Endothelial cell of hepatic sinusoid (primary cell): ENCODE data around the gene POLR1H.
"Not testable (repeated sequence)": the region's sequence is repeated elsewhere in the genome, so short reads cannot be mapped to it uniquely, and the experiment has no call there.

Source experiments
- in situ Hi-C: cut with HindIII; loops from 2 replicates; pipeline ENCODE4 v1.10.0; 2017; ENCODE audit warnings: low sequenced_read_pairs

POLR1H gene, protein sequence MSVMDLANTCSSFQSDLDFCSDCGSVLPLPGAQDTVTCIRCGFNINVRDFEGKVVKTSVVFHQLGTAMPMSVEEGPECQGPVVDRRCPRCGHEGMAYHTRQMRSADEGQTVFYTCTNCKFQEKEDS

DNA sequence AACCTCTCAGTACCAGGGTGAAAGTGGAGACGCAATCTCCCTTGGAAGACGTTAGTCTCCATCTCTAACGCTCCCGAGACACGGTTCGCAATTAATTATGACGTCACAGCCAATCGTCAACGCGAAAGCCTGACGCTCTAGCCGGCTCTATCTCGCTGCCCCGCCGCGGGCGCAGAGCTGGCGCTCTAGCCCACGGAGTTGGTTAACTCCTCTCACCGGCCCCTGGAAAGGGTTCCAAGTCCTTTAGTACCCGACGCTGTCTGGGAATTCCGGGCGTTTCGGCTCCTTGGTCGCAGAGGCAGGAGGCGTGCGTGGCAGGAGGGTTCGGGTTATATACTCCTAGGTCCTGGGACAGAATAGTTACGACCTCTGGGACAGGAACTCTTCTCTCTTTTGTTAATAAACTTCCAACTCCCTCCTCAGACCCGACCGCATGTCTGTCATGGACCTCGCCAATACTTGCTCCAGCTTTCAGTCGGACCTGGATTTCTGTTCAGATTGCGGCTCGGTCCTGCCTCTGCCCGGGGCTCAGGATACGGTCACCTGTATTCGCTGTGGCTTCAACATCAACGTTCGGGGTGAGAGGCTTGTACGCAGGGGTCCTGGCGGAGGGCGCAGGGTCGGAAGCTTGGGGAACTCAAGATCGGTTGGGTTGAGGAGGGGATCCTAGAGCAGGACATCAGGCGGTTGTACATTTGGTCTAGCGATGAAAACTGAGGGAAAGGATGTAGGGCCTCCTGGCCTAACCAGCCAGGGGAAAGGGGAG lies at the start of gene POLR1H:
TSS of gene POLR1H (plus strand) at position 174 of the 766 bp plus-strand sequence. CDS start at position 434, 260 bp downstream.
- in situ Hi-C loops = no loop called here

DNA sequence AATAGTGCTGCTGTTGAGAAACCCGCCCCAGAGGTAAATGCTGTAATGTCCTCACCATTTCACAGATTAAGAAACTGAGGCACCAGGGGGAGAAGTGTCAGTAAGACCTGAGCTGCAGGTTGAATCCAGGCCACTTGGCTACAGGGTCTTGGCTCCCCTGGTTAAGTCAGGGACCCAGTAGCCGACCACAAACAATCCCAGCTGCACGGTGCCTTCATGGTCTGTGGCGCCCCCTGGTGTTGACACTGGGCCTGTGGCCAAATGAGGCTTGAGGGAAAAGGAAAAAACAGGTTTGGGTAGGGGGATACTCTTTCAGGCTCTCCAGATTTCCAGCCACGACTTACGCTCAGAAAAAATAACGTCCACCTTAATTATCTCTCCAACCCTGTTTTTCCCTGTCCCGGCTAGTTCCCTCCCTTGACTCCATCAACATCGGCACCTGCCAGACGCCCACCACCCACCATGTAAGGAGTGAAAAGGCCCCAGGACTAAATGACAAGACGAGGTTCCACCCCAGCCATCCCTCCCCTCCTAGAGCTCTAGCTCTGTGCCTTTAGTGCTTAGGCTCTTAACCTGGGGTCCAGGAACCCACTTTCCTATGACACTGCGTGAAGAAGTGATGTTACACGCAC lies 47.7 kb upstream of the POLR1H start:
- in situ Hi-C loops = loop anchor here (10.0 kb wide), 1 partner anchor 159 kb away; no protein-coding TSS in a partner anchor

DNA sequence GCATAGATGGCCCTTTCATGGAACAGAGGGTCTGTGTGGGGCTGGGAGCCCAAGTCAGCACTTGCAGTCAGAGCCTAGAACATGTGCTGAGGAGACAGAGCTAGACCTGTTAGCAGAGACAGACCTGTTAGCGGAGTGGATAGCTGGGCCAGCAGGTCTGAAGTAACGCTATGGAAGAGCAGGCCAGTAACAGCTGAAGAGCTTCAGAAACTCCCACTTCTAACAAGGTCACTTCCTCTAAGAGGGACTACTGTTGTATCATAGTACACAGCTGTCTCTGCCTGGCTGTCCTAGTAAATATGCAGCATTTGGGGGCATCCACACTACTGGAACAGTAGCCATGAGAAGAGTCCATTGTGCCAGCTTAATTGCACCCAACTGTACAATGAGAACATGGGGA lies 41.2 kb upstream of the POLR1H start:
- in situ Hi-C loops = loop anchor here (10.0 kb wide), 1 partner anchor 165 kb away; no protein-coding TSS in a partner anchor

DNA sequence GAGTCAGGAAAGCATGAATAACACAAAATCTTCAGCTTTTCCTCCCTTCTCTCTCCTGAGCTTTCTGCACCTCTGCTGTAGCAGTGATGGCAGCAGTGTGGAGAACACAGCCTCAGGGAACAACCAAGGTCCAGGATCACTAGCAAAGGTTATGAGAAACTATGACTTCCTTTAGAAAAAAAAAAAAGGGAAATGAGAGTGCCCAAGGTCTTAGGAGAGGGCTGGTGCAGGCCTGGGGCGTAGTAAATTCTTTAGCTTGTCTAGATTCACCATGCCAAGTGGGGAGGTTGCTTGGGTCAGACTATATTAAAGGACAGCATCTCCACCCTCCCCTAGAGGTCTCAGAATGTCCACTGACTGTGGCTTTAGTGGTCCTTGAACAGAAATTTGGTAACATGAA lies 40.4 kb upstream of the POLR1H start:
- in situ Hi-C loops = no loop called here

DNA sequence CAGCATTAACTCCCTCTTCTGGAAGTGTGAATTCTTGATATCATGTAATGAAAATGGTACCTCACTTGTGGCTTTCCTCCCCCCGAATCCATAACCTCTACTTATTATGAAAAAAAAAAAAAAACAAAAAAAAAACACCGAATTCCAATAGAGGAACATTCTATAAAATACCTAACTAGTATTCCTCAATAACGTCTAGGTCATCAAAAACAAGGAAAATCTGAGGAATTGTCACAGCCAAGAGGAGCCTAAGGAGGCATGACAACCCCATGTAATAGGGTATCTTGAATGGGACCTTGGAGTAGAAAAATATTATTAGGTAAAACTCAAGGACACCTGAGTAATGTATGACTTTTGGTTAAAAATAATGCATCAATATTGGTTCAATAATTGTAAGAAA lies 38.9 kb upstream of the POLR1H start:
- in situ Hi-C loops = no loop called here

DNA sequence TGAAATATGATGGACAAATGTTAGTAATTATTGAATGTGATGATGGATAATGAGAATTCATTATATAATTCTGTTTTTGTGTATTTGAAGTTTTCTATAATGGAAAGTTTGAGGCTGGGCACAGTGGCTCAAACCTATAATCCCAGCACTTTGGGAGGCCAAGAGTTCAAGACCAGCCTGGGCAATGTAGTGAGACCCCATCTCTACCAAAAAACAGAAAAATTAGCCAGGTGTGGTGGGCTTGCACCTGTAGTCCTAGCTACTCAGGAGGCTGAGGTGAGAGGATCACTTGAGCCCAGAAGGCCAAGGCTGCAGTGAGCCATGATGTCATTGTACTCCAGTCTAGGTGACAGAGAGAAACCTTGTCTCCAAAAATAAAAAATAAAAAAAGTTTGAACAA lies 38.4 kb upstream of the POLR1H start:
- in situ Hi-C loops = not testable (repeated sequence)

DNA sequence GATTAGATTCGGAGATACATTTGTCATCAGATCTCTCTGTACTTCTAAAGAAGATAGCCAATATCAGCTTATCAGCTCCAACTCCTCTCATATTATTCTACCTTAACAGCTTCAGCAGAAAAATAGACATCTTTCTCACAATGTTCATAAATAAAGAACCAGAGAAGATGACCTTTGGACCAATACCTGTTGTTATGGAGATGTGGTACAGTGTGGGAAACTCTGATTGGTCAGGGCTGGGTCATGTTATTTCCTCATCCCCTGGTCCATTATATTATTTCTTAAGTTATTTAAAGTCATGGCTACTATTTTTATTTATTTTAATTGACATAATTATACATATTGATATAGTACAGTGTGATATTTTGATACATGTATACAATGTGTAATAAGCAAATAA lies 35.9 kb upstream of the POLR1H start:
- in situ Hi-C loops = no loop called here

DNA sequence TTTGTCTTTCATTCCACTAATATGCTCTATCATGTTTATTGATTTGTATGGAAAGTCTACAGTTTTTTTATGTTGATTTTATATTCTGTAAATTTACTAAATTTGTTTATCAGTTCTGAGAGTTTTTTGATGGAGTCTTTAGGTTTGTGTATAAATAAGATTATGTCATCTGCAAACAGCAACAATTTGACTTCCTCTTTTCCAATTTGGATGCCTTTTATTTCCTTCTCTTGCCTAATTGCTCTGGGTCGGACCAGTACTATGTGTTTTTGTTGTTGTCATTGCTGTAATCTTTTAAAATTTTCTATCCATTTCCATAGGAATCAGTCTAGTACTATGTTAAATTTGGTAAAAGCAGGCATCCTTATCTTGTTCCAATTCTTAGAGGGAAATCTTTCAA lies 31.5 kb upstream of the POLR1H start:
- in situ Hi-C loops = no loop called here

DNA sequence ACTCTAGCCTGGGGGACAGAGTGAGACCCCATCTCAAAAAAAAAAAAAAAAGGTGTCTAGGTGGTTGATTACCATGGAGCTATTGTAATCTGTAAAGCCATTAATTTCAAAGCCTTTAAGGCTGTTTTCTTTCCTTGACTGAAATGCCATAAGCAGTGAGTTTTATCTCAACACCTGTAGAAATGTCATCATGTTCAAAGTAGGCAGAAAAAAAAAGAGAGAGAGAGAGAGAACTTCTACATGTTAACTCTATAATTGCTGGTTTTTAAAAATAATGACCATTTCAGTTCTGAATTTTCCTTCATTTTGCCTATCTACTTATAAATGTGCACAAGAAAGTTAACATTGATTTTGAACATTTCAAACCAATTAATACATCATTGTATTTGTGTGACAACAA lies 29.7 kb upstream of the POLR1H start:
- in situ Hi-C loops = no loop called here

DNA sequence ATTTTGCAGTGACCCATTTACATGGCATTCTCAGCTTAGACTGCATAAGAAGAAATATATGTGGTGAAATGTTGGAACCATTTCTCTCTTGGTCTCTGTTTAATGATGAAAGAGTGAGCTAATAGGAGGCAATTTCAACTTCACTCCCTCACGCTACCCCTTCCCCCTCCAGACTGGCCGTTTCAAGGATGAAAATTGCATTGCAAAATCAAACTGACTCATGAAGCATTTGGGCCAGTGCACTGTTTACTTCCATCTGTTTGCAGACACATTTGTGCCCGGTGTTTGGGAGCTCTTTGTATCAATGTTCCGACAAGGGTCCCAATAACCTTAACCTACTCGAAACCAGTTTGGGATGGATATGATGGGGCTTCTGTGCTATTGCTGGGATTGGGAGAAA lies 27.6 kb upstream of the POLR1H start:
- in situ Hi-C loops = not testable (repeated sequence)

DNA sequence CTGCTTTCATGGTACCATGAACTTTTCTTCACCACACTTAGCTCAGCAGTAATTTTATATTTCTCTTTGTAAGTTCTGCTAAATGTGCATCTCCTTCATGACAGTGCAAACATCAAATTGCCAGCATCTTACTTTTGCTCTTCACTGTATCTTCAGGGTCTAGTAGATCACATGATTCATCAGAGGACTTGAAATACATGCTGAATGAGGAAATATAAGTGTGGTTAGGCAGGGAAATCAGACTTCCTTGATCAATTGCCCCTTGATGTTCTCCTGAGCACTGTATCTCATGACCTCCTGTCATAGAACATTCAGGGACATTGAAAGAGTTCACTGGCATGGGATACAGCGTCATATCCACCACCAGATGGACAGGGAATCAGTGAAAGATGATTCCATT lies 25.3 kb upstream of the POLR1H start:
- in situ Hi-C loops = no loop called here

DNA sequence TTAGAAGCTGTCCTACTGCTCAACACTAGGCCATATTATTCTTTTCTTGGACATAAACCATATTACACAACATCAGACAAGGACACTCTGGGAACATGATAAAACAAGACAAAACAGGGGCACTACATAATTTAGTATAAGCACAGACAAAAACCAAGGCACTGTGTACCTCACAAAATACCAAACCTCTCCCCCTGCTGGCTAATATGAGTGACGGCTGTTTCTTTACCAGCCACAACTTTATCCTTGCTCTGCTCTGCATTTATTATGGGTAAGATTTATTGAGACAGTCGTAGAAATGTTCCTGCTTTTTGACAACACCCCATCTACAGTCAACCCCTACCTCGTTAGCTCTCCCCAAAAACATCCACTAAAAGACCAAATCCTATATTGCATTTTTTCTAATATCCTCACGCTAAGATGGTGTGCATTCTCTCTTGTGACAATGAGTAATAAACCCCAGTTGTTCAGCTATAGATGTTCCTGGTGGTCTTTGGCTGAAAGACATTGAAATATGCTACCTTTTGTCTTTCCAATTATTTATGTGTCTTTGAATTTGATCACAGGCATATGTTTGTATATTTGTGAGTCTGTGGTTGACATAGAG lies 23.8 kb upstream of the POLR1H start:
- in situ Hi-C loops = no loop called here

DNA sequence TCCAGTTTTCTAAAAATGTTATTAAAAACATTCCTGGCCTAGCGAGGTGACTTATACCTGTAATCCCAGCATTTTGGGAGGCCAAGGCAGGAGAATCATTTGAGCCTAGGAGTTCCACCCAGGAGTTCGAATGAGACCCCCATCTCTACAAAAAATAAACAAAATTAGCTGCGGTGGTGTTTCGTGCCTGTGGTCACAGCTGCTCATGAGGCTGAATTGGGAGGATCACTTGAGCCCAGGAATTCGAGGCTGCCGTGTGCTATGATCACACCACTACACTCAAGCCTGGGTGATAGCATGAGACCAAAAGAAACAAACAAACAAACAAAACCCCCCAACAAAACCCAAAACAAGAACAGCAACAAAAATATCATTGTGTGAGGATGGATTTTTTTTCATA lies 19.8 kb upstream of the POLR1H start:
- in situ Hi-C loops = no loop called here

DNA sequence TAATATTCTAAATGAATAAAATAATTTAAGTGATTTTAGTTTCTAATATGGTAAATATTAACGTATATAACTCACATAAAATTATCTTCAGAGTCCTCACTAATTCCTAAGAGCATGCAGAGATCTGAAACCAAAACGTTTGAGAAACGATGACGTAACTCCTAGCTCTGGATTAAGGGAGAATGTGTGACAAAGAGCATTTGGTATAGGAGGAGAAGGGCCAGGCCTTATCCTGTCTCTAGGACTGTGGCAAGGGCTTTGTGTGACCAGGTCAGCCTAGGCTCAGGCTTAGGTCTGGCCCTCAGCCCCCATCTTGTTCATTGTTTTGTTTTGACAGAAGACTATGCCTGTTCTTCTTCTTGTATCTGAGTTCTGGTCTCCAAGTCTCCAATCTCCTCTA lies 19.2 kb upstream of the POLR1H start:
- in situ Hi-C loops = no loop called here

DNA sequence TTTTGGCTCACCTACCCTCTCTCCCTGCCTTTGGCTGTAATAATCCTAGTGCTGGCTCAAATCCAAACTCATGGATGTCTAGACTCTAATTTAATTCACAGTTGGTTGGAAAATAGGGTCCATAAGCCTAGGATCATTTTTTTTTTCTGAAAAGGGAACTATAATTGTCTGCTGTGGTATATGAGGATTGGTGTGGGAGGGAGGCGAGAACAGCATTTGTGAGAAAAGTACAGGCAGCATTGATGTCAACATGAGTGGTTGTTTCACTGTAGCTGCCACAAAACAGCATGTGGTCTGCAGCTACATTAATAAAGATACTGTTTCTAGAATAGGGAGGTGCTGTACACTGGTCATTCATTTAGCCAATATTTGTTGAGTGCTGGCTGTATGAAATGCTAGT lies 18.6 kb upstream of the POLR1H start:
- in situ Hi-C loops = no loop called here

DNA sequence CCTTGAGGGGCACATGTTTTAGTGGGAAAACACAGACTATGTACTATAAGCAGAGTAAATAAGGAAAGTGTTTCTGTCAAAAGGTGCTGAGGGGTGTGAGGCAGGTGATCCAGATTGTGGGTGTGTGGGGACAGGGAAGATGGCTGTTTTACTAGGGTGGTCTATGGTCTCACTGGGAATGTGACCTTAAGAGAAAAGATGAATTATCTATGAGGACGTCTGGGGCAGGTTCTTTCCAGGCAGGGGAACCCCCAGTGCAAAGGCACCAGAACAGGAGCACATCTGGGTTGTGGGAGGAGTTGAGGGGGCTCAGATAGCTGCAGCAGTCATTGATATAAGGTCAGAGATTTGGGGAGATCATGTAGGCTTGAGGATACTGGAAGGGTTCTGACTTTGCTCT lies 18.2 kb upstream of the POLR1H start:
- in situ Hi-C loops = no loop called here

DNA sequence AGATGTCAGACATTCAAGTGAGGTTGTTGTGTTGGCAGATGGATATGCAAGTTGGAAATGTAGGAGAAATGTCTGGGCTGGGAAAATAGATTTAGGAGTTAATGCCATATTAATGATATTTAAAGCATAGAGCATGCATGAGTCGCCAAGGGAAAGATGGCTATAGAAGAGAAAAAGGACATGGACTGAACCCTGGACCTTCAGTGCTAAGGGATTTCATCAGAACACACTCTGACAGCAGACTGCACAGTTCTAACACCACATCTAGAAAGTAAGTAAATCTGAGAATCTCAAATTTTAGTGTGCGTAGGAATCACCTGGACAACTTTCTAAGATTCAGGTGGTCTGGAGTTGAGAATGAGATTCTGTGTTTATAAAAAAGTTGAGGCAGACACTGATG lies 17.3 kb upstream of the POLR1H start:
- in situ Hi-C loops = no loop called here

DNA sequence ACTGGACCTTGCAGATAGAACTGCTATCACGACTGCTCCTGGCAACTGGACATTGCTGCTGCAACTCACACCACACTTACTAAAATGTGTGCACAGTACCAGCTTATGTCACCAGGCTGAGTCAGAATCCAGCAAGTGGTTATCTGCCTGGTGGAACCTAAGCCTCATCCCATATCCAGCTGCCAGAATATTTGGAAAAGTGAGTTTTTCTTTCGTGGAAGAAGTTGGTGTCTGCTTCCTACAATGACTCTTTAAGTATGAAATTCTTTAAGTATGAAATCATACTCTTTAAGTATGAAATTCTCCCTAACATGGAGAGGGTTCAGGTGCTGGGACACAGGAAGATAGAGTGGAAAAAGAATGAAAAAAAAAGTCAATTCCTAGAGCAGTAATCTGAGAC lies 16.4 kb upstream of the POLR1H start:
- in situ Hi-C loops = no loop called here

DNA sequence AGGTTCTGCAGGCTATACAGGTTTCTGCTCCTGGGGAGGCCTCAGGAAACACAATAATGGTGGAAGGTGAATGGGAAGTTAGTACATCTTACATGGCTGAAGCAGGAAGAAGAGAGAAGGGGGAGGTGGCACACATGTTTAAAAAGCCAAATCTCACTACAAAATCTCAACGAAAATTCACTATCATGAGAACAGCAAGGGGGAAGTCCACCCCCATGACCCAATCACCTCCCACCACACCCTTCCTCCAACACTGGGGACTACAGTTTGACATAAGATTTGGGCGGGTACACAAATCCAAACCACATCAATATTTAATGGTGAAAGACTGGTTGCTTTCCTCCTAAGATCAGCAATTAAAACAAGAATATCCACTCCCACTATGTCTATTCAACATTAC lies 13.8 kb upstream of the POLR1H start:
- in situ Hi-C loops = no loop called here

DNA sequence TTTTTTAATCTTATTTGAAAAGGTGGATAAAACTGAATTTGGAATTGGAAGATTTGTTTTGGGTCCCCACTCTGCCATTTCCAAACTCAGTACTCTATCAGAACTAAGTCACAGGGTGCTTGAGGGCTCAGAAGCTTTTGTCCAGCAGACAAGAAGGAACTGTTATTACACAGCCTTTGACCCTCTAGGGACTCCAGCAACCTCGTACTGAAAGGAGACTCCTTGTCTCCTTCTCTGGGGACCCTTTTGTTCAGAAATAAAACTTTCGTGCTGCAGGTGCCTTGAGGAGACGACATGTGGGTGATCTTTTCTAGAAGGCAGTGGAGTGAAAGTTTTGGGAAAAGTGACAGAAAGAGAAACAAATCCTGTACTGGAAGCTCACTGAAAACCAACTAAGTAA lies 7.4 kb upstream of the POLR1H start:
- in situ Hi-C loops = no loop called here

DNA sequence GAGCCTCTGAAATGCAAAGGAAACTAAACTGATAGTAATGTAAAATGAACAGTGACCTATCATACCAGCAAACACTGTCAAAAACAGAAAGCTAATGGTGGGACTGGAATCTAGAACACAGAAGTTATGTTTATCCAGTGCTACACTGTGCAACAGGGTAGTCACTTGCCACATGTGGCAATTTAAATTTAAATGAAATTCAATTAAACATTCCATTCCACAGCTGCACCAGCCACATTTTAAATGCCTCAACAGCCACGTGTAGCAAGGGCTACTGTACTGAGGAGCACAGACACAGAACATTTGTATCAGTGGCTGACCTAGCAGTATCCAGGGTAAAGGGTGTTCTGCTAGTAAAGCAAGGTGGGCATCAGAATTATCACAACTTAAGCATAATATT lies 5.6 kb upstream of the POLR1H start:
- in situ Hi-C loops = no loop called here

DNA sequence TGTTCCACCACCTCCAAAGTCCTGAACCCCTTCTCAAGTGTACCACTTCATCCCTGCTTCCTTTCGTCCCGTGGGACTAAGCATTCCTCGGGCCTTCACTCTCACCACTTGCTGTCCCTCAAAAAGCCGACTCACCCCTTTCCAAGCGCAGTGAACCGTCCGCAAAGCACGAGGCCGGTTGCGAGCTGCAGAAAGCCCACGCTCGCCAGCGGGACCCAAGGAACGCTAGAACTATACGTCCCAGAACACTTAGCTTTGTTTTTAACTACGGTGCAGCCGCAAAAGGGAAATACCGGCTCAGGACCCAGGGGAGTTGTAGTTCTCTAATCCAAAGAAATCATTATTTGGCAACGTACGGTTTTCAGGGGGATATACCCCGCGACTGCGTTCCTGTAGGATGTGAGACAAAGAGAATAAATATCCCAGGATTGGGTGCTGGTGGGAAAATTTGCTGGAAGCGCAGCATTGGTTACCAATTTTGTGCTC lies 416 bp upstream of the POLR1H start:
- in situ Hi-C loops = no loop called here
